DND-41 (cell line): ENCODE data around the gene MYBBP1A.

ENCODE experiments used
- ATAC-seq: fragments of 200-7000 bp; cut with Tn5 transposase; 3 replicates; pipeline ENCODE4 v1.9.1; 2021; ENCODE audit warnings: low read depth; ENCODE audit not compliant: insufficient read depth
- DNase-seq: peaks from one replicate; pipeline ENCODE4 v3.0.0-alpha.2; 2020
- H2AFZ ChIP-seq: 2 replicates; pipeline ENCODE4 v1.6.0; 2012; ENCODE audit warnings: low read depth, low read length
- H3K27ac ChIP-seq: 2 replicates; pipeline ENCODE4 v1.5.1; 2012; ENCODE audit warnings: low read length, inconsistent platforms
- H3K27me3 ChIP-seq: fragments of 200-600 bp; sonication (generic); 2 replicates; pipeline ENCODE4 v1.6.0; 2012; ENCODE audit warnings: low read length, mild to moderate bottlenecking, inconsistent platforms; ENCODE audit not compliant: insufficient read depth, poor library complexity
- H3K36me3 ChIP-seq: 2 replicates; pipeline ENCODE4 v1.5.1; 2012; ENCODE audit warnings: low read length, inconsistent platforms; ENCODE audit not compliant: insufficient read depth
- H3K4me1 ChIP-seq: 2 replicates; pipeline ENCODE4 v1.5.1; 2012; ENCODE audit warnings: mild to moderate bottlenecking, low read length; ENCODE audit not compliant: insufficient read depth
- H3K4me2 ChIP-seq: 2 replicates; pipeline ENCODE4 v1.6.0; 2012; ENCODE audit warnings: mild to moderate bottlenecking, moderate library complexity, low read length, inconsistent platforms; ENCODE audit not compliant: insufficient read depth
- H3K4me3 ChIP-seq, 2 experiments: fragments of 200-600 bp in 1 of 2; shearing (Covaris generic) in 1 of 2; 2 replicates each; pipeline ENCODE4 v1.5.1; 2012 to 2016; ENCODE audit warnings: inconsistent platforms in 2 of 2, low read length in 2 of 2, mild to moderate bottlenecking in 2 of 2, low read depth in 1 of 2, moderate library complexity in 1 of 2
- H3K79me2 ChIP-seq: 2 replicates; pipeline ENCODE4 v1.6.0; 2012; ENCODE audit warnings: low read length, inconsistent platforms; ENCODE audit not compliant: insufficient read depth
- H3K9ac ChIP-seq: 2 replicates; pipeline ENCODE4 v1.6.0; 2012; ENCODE audit warnings: low read depth, mild to moderate bottlenecking, inconsistent platforms, low read length, moderate library complexity
- H3K9me3 ChIP-seq: 2 replicates; pipeline ENCODE4 v1.5.1; 2012; ENCODE audit warnings: low read length, moderate library complexity, mild to moderate bottlenecking, inconsistent platforms; ENCODE audit not compliant: insufficient read depth, severe bottlenecking
- H4K20me1 ChIP-seq: 2 replicates; pipeline ENCODE4 v1.6.0; 2012; ENCODE audit warnings: low read length; ENCODE audit not compliant: insufficient read depth
- EZH2 ChIP-seq: IDR thresholded peaks from 3 replicates; pipeline ENCODE4 v1.6.1; 2012; ENCODE audit warnings: borderline replicate concordance, low read depth, mild to moderate bottlenecking, moderate library complexity, low read length, inconsistent platforms; ENCODE audit not compliant: severe bottlenecking
- TF ChIP-seq, protein P1 (sequence below): IDR thresholded peaks from 2 replicates; pipeline ENCODE4 v1.5.1; 2012; ENCODE audit warnings: borderline replicate concordance, low read length, moderate library complexity, mild to moderate bottlenecking; ENCODE audit not compliant: poor library complexity, severe bottlenecking; ENCODE audit errors: extremely low read depth

MYBBP1A gene

DNA sequence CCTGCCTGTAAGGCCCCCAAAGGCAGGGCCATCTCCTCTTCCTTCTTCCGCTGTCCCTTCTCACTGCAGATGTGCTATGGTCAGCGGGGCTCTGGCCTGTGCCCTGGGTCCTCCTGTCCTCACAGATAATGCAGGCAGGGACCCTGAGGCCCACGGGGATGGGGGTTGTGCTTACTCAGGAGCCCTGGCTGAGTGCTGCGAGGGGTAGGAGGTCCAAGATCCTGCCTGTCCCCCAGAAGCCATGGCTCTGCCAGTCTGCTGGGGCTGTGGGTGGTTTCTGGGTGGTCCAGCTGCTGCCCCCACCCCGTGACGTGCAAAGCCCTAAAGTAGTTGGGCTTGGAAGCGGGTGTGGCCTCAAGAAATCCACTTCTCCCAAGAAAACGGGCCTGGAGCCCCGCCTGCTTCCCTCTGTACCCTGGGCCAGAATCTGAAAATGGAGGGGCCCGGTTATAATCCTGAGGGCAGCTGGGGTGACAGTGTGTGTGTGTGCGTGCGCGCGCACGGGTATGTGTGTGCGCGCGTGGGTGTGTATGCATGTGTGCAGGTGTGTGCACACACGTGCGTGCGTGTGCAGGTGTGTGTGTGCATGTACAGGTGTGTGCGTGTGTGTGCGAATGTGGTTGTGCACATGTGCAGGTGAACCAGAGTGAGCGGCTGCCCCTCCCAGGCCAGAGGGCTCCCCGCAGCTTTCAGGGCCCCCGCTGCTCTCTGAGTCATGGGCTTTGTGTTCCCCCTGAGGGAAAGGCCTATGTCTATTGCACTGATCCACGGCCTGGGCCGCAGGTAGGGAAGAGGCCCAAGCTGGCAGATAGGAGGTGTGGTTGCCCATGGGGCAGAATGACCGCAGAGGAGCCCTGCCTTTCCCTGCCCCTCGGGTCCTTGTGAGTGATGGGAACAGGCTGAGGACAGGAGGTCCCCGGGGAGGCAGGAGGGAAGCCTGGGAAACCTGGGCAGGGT, 42.8 kb downstream of the MYBBP1A start:
- Histone ChIP-seq H2AFZ (no peak overlapping the region), H3K4me1 (no peaks in the 10 kb centered on the region), H3K27me3 (no peaks in the 10 kb centered on the region), H3K4me3 (no peak overlapping the region), H3K36me3 (no peaks in the 10 kb centered on the region), H3K9ac (no peak overlapping the region), H3K79me2 (no peaks in the 10 kb centered on the region), H3K27ac (no peak overlapping the region), H3K4me2 (no peak overlapping the region), H4K20me1 (peaks cover 3% of the 10 kb centered on the region; the same call in 1 of the 2 replicates), H3K9me3 (no peaks in the 10 kb centered on the region)
- TF ChIP-seq, protein P1, sequence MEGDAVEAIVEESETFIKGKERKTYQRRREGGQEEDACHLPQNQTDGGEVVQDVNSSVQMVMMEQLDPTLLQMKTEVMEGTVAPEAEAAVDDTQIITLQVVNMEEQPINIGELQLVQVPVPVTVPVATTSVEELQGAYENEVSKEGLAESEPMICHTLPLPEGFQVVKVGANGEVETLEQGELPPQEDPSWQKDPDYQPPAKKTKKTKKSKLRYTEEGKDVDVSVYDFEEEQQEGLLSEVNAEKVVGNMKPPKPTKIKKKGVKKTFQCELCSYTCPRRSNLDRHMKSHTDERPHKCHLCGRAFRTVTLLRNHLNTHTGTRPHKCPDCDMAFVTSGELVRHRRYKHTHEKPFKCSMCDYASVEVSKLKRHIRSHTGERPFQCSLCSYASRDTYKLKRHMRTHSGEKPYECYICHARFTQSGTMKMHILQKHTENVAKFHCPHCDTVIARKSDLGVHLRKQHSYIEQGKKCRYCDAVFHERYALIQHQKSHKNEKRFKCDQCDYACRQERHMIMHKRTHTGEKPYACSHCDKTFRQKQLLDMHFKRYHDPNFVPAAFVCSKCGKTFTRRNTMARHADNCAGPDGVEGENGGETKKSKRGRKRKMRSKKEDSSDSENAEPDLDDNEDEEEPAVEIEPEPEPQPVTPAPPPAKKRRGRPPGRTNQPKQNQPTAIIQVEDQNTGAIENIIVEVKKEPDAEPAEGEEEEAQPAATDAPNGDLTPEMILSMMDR = no peak
- TF ChIP-seq EZH2 = no peak
- DNase-seq (no peak), ATAC-seq (no peak)

DNA sequence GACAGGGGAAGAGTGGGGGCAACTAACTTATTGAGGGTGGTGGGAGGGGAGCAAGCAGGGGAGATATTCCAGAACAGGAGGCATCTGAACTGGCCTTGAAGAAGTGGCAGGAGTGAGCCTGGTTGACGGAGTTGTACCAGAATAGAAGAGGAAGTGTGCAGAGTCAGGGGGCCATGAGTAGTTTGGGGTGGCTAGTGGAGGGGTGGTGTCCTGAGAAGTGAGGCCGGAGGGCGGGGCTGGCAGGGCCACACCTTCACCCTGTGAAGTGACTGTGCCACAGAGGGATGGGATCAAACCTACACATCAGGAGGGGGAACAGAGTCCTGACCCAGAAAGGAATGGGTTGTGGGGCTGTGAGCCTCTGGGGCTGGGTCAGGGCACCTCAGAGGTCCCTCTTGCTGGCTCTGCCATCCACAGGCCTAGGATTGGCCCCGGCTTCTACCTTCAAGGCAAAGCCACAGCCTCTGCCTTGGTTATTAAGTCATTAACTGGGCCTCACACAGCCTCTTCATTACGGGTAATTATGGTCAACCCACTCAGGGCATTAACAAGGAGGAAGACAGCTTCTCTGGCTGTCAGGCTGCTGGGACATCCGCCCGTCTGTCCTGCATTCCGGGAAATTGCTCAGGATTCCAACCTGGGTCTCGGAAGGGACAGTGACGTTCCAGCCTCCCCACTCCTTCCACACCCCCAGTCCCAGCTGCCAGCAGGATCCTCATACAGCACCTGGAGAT, 43.8 kb downstream of the MYBBP1A start:
- Histone ChIP-seq H3K4me2 (no peak overlapping the region), H3K27ac (no peak overlapping the region), H4K20me1 (peaks cover 3% of the 10 kb centered on the region; the same call in 1 of the 2 replicates), H3K79me2 (no peaks in the 10 kb centered on the region), H3K36me3 (no peaks in the 10 kb centered on the region), H3K9me3 (no peaks in the 10 kb centered on the region), H3K27me3 (no peaks in the 10 kb centered on the region), H3K9ac (no peak overlapping the region), H3K4me3 (no peak overlapping the region), H3K4me1 (no peaks in the 10 kb centered on the region), H2AFZ (no peak overlapping the region)
- DNase-seq (no peak), ATAC-seq (no peak)
- TF ChIP-seq, protein P1 = no peak
- TF ChIP-seq EZH2 = no peak

DNA sequence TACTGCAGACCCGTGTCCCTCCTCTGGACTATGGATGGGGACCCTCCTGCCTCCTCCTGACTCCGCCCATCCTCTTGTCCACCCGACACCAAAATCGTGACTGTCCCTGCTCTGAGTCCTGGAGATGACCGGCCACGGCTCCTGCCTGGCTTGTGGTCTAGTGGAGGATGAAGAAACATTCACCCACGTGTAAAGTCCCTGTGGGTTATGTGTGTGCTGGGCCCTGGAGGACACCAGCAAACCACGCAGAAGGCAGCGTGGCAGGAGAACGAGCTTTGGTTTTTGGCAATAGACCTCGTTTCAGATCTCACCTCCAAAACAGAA, 44.6 kb downstream of the MYBBP1A start:
- Histone ChIP-seq H3K9ac (no peak overlapping the region), H3K36me3 (no peaks in the 10 kb centered on the region), H2AFZ (no peak overlapping the region), H3K79me2 (no peaks in the 10 kb centered on the region), H3K4me1 (no peaks in the 10 kb centered on the region), H3K27ac (no peak overlapping the region), H3K27me3 (no peaks in the 10 kb centered on the region), H3K9me3 (no peaks in the 10 kb centered on the region), H4K20me1 (peaks cover 7% of the 10 kb centered on the region), H3K4me2 (no peak overlapping the region), H3K4me3 (no peak overlapping the region)
- TF ChIP-seq EZH2 = no peak
- TF ChIP-seq, protein P1 = no peak
- no peak for ATAC-seq
- no peak for DNase-seq
